NCI-H128 (cell line): ENCODE measurements around the gene SOST.

Experiments used
- DNase-seq: peaks from one replicate; lab custom pipeline; 2025; ENCODE audit not compliant: unreplicated experiment; lab: John Stamatoyannopoulos, UW

SOST gene

GRCh38 chr17:43745541-43745940 lies 13.1 kb downstream of the SOST start:
- no peak for DNase-seq

GRCh38 chr17:43741636-43742035 lies 17.0 kb downstream of the SOST start:
- DNase-seq: no peak

DNA sequence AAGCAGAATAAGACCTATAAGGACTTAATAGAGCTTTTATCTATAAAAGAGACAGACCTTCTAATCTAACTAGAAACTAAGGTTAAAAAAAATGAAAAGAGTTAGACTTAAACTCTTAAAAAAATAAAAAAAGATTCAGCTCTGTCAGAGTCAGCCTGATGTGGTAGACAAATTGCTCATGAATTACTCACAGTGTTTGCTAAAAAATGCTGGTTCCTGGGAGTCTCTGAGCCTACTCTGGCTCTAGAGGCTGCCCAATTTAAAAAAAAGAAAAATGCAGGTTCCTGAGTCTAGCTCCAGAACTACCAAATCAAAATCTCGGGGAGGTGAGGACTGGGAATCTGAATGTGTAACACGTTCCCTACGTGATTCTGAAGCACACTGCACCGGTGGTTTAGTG lies 18.1 kb downstream of the SOST start:
- no peak for DNase-seq

DNA sequence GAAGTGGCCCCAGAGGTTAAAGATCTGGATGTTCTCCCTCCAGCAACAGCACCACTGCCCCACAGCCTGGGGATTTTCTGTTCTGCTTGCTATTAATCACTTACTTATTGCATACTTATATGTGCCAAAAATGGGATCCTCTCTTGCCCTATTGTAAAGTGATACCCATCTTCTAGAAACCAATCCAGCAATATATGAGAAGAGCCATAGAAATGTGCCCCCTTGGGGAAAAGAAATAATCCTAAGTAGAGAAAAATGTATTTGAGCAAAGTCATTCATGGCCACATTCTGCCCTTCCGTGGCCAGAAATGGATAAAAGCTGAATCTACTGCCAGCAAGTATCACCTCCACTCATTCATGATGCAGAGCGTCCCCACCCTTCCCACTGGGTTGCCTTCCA lies 20.9 kb downstream of the SOST start:
- DNase-seq: no peak

- no peak for DNase-seq
Measured at GRCh38 chr17:43736389-43736788, 22.2 kb downstream of the SOST start.

DNA sequence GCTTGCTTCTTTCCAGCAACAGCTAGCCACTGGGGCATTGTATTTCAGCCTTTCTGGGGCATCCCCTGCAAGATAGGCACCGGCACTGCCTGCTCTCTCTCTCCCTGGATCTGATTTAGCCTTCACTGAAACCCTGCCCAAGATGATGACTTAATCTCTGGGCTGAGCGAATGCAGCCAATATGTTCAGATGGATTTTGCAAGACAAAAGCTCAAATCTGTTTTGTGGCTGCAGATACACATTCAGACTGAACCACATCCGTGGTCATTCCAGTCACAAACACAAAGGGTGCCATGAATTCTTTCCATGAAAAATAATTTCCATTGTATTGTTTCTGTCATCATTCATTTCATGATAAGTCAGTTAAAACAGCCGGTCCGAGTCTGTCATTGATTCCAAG lies 24.2 kb downstream of the SOST start:
- no peak for DNase-seq

GRCh38 chr17:43733956-43734355 lies 24.6 kb downstream of the SOST start:
- no peak for DNase-seq

DNA sequence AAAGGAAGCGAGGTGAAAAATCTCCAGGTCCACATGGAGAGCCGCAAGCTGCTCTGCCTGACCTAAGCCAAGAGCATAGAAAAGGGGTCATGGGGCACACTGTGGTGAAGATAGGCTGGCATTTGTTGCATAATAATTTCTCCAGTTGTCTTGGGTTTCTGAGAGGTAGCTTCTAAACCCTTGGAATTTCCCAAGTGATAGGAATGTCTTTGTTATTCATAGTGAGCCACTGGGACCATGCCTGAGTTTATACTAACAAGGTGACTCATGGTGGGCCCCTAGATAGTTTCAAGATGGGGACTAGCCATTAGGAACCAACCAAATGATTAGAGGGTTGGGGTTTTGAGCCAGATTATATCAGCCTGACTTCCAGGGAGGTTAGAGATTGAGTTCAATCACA lies 25.6 kb downstream of the SOST start:
- no peak for DNase-seq

DNA sequence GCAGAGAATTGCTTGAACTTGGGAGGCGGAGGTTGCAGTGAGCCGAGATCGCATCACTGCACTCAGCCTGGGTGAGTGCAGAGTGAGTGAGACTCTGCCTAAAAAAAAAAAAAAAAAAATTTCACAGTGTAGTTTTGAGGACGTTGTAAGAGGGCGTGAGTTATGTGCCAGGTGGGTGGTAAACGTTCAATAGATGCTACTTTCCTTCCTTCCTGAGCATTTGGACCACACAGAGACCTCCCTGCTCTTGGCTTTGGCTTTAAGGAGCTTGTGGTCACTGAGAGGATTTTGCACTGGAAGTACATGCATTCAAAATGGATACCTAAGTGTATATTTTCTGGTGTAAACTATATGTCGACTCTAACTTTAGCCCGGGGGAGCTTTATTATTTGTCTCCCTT lies 30.5 kb downstream of the SOST start:
- no peak for DNase-seq

- DNase-seq: no peak
Measured at GRCh38 chr17:43723697-43724359, 34.8 kb downstream of the SOST start.

GRCh38 chr17:43722870-43723665 lies 35.5 kb downstream of the SOST start:
- no peak for DNase-seq

DNA sequence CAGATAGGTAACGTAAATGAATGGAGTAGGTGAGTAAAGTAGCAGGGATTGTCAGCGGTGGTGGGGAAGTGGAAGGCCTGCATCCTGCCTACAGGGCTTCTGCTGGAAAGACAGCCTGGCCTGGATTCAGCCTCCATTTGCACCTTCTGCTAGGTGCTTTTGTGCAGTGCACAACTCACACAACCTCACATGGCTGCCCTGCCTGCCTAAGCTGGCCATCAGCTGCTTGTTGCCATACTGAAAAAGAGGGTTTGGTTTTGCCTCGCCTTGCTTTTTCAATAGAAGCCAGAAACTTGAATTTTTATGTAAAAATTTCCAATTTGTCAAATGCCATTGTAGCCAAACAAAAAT lies 36.3 kb downstream of the SOST start:
- DNase-seq: no peak

- no peak for DNase-seq
Measured at GRCh38 chr17:43721537-43722268, 36.9 kb downstream of the SOST start.

DNA sequence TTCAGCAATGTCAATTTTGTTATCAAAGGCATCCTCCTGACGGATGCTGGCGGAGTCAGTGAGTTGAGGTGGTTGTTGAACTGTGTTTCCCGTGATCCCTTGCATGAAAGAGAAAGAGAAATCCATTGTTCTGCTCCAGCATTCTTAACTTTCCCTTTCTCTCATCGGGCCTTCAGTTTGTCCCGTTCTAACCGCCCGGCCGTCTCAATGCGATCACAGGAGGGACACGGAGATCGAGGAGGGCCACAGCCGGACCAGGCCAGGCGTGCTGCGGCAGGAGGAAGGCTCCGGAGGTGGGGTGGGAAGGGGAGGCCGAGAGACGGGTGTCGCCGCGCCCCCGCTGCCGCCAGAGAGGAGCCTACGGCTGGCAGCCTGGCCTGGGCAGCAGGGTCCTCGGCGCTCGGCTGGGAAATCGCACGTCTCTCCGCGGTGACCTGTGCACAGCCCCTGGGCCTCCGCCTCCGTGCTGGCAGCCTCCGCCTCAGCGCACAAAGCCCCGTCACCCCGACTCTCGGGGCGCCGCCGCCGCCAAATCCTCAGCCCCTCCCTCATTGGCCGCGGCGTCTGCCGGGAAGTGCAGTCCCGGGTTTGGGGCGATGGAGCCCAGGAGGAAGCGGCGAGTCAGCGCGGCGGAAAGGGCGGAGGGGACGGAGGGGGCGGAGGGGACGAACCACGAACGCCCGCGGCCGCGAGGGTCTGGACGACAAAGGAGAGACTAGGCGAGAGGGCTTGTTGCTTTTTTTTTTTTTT lies 38.1 kb downstream of the SOST start:
- DNase-seq: no peak

DNA sequence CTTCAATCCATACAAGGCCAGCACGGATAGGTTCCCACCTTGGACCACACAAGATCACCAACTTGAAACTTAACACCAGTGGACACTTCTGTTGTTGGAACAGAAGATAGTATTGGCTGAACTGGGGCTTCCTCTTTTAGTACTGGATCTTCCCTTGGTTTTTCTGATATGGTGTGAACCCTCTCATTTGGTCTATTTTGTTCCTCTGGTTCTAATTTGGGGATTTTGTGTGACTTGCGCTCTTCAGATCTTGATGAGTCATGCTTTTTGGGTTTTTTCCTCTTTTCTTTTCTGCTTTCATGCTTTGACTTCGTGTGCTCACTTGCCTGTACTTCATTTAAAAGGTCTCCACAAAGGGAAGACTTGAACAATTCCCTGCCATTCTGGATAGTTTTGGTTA lies 39.0 kb downstream of the SOST start:
- no peak for DNase-seq

DNA sequence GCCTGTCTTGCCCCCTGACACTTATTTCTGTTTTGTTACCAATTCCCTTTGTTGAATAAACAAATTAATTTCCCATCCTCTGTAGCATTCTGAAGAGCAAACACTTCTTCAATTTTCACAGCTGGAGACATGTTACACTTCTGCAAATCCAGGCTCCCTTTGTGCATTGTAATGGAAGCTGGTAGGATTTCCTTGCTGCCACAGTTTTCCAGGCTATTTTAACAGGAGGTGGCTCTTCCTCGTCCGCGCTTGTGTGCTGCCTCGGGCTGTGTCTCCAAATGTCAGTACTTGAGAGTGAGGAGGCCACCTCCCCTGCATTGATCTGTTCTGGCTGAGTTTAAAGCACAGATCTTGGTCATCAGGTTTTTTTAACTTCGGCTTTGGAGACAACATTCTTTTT lies 40.0 kb downstream of the SOST start:
- DNase-seq: no peak

DNA sequence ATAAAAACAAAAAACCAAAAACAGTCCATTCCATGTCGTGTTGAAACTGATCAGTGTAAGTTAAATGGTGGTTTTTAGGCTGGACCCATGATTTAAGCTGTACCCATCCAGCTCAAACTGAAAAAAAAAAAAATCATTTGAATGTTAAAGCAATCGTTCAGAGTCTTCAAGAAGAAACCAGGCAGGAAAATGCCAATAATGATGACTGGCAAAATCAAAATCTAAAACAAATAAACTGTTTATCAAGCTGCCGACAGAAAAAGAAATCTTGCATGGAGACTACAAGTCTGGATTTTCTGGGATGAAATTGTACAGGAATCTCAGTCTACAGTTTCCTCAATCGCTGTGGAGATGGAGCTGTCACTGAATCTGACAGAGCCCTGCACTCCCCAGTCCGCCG lies 40.7 kb downstream of the SOST start:
- no peak for DNase-seq

GRCh38 chr17:43714465-43715149 lies 44.0 kb downstream of the SOST start:
- DNase-seq: no peak

GRCh38 chr17:43713494-43714162 lies 45.0 kb downstream of the SOST start:
- DNase-seq: no peak

DNA sequence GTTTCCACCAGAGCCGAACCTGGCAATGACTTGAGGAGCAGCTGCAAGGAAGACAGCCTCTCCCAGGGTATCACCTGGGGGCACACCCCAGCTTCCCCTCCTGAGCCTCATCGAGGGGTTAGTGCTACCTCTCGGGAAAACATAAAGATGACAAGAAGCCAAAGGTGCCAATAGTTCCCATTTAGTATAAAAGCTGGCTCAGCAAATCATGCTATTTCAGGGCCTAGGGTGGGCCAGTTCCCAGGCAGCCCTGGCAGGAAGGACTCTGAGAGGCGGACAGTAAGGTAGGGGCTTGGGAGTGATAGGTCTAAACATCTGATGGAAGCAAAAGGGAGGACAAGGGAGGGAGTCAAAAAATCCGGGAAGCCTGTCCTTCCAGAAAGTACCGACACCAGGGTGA lies 46.2 kb downstream of the SOST start:
- no peak for DNase-seq
